HFFc6 (cell line): ENCODE measurements around the gene SLC44A3. TPM values are rescaled to one million over a fixed set of nuclear protein-coding genes. Genes with fewer than 3 reads are reported as not detected.

Experiments
- DNase-seq: peaks from one replicate; pipeline ENCODE4 v3.0.0-alpha.2; 2018
- H3K27ac Mint-ChIP-seq: 2 replicates; pipeline ENCODE4 v1.8.0; 2020; ENCODE audit warnings: mild to moderate bottlenecking, mixed read lengths
- H3K27me3 Mint-ChIP-seq: 2 replicates; pipeline ENCODE4 v1.8.0; 2021; ENCODE audit warnings: mild to moderate bottlenecking, moderate library complexity, mixed read lengths; ENCODE audit not compliant: insufficient read depth
- H3K36me3 Mint-ChIP-seq: 2 replicates; pipeline ENCODE4 v1.8.0; 2021; ENCODE audit warnings: low read depth, mixed read lengths
- H3K4me1 Mint-ChIP-seq: 2 replicates; pipeline ENCODE4 v1.8.0; 2020; ENCODE audit warnings: low read depth, mixed read lengths
- H3K4me3 Mint-ChIP-seq: 2 replicates; pipeline ENCODE4 v1.8.0; 2020; ENCODE audit warnings: mild to moderate bottlenecking, moderate library complexity, mixed read lengths
- H3K9me3 Mint-ChIP-seq: 2 replicates; pipeline ENCODE4 v1.8.0; 2020; ENCODE audit warnings: mild to moderate bottlenecking, mixed read lengths
- CTCF ChIP-seq: fragments of 200-600 bp; sonication (generic); IDR thresholded peaks from 2 replicates; pipeline ENCODE4 v1.5.0; 2021; ENCODE audit warnings: antibody characterized with exemption, mild to moderate bottlenecking
- total RNA-seq, 6 experiments: library from RNA; stranded (reverse); fragmentation: NEBNext Ultra II Directional; extraction: Animal tissue kit (Norgen Biotek cat#: 25700); gene quantifications; 2 replicates in 1 of 6; 3 replicates in 5 of 6; pipeline ENCODE4 v1.2.3, GENCODE V29; 2021

SLC44A3 gene
- total RNA-seq, 6 experiments from 2014 or later, result 0.62 to 1.8 (median 0.73) TPM

- H3K4me1 Mint-ChIP-seq, result peaks cover 9% of the 10 kb centered on the region
- TF ChIP-seq CTCF, result no peak
- H3K27me3 Mint-ChIP-seq, result peaks cover 10% of the 10 kb centered on the region; the same call in 1 of the 2 replicates
- H3K4me3 Mint-ChIP-seq, result no peak overlapping the region
- DNase-seq, result no peak
- no peak overlapping the region for H3K27ac Mint-ChIP-seq
- no peaks in the 10 kb centered on the region for H3K36me3 Mint-ChIP-seq
- no peaks in the 10 kb centered on the region for H3K9me3 Mint-ChIP-seq
Measured at GRCh38 chr1:94825936-94826335, 5.8 kb downstream of the SLC44A3 start.

DNA sequence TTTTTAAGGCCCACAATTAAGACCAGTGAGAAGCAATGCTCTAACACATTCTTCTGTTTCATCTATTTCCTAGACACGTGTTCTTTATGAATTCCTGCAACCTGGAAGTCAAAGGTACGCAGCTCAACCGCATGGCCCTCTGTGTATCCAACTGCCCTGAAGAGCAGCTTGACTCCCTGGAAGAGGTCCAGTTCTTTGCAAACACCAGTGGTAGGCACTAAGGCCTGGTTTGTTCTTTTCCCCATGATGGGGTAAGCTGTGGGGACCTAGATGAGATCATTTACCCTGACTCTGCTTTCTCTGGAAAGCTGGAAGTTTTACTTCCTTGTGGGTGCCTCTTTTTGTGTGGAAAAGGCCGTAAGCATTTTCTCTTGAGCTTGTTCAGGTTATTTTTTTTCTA, 7.3 kb downstream of the SLC44A3 start:
- Mint-ChIP-seq H3K27ac (no peak overlapping the region), H3K9me3 (no peaks in the 10 kb centered on the region), H3K4me1 (peaks cover 6% of the 10 kb centered on the region; the same call in 1 of the 2 replicates), H3K4me3 (no peak overlapping the region), H3K27me3 (peaks cover 10% of the 10 kb centered on the region; the same call in 1 of the 2 replicates), H3K36me3 (no peaks in the 10 kb centered on the region)
- TF ChIP-seq CTCF, result no peak
- no peak for DNase-seq

DNA sequence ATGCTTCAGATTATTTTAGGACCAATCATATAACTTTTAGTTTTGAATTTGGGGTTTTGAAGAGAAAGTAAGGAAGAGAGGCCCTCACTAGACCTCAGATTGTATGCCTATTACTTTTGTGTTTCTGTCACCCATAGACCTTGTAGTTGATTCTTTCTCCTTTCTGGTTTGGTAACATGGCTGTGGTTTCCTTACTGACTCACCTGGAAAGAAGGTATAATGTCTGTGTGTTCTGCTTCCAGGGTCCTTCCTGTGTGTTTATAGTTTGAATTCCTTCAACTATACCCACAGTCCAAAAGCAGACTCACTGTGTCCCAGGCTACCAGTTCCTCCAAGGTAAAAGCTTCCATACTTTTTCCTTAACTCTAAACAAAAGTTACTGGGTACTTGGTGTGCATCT, 8.1 kb downstream of the SLC44A3 start:
- Mint-ChIP-seq H3K27me3 (peaks cover 12% of the 10 kb centered on the region; the same call in 1 of the 2 replicates), H3K36me3 (no peaks in the 10 kb centered on the region), H3K4me1 (peaks cover 6% of the 10 kb centered on the region; the same call in 1 of the 2 replicates), H3K9me3 (no peaks in the 10 kb centered on the region), H3K27ac (no peak overlapping the region), H3K4me3 (no peak overlapping the region)
- TF ChIP-seq CTCF, result no peak
- DNase-seq, result no peak

- Mint-ChIP-seq H3K27ac (no peak overlapping the region), H3K9me3 (no peaks in the 10 kb centered on the region), H3K4me3 (no peak overlapping the region), H3K27me3 (peaks cover 8% of the 10 kb centered on the region; the same call in 1 of the 2 replicates), H3K4me1 (peaks cover 5% of the 10 kb centered on the region; the same call in 1 of the 2 replicates), H3K36me3 (no peaks in the 10 kb centered on the region)
- no peak for TF ChIP-seq CTCF
- no peak for DNase-seq
Measured at GRCh38 chr1:94831641-94832040, 11.5 kb downstream of the SLC44A3 start.

GRCh38 chr1:94832446-94832845, 12.3 kb downstream of the SLC44A3 start:
- Mint-ChIP-seq H3K27ac (no peak overlapping the region), H3K36me3 (no peaks in the 10 kb centered on the region), H3K27me3 (peaks cover 8% of the 10 kb centered on the region; the same call in 1 of the 2 replicates), H3K4me1 (peaks cover 5% of the 10 kb centered on the region; the same call in 1 of the 2 replicates), H3K9me3 (no peaks in the 10 kb centered on the region), H3K4me3 (no peak overlapping the region)
- DNase-seq, result no peak
- no peak for TF ChIP-seq CTCF
